Loucy (cell line): ENCODE results near the gene ACE.

Experiments used
- EZH2phosphoT487 ChIP-seq: fragments of 200-600 bp; IDR thresholded peaks from 2 replicates; pipeline ENCODE4 v1.6.1; 2018; ENCODE audit warnings: antibody characterized with exemption, mild to moderate bottlenecking, moderate library complexity, borderline replicate concordance
- TF ChIP-seq, protein P1 (sequence below): fragments of 200-600 bp; sonication (generic); conservative IDR thresholded peaks from 2 replicates; pipeline ENCODE4 v1.5.1; 2014; ENCODE audit warnings: mild to moderate bottlenecking, antibody characterized with exemption, low read length

DNA sequence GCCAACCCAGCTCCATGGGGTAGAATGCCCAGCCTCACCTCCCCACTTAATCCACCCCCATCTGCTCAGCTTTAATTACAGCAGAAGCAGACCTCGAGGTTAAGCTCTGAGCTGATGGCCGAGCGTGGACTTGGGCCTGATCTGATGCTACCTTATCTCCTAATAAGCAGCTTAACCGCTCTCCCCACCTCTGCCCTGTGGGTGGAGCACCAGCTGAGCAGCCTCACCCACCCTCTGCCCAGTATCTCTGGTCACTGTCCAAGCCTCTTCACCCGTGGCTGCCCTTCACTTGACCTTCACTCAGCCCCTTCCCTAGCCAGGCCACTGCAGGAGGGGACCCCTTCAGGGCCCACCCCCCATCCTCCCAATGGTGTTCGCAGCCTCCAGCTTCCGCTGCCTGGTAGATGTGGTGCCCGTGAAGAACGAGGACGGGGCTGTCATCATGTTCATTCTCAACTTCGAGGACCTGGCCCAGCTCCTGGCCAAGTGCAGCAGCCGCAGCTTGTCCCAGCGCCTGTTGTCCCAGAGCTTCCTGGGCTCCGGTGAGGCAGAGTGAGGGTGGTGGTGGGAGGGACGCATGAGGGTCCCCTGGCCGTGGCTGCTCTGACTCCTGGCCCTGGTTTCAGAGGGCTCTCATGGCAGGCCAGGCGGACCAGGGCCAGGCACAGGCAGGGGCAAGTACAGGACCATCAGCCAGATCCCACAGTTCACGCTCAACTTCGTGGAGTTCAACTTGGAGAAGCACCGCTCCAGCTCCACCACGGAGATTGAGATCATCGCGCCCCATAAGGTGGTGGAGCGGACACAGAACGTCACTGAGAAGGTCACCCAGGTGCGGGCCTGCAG is 53.1 kb downstream of the ACE start:
- TF ChIP-seq, protein P1, sequence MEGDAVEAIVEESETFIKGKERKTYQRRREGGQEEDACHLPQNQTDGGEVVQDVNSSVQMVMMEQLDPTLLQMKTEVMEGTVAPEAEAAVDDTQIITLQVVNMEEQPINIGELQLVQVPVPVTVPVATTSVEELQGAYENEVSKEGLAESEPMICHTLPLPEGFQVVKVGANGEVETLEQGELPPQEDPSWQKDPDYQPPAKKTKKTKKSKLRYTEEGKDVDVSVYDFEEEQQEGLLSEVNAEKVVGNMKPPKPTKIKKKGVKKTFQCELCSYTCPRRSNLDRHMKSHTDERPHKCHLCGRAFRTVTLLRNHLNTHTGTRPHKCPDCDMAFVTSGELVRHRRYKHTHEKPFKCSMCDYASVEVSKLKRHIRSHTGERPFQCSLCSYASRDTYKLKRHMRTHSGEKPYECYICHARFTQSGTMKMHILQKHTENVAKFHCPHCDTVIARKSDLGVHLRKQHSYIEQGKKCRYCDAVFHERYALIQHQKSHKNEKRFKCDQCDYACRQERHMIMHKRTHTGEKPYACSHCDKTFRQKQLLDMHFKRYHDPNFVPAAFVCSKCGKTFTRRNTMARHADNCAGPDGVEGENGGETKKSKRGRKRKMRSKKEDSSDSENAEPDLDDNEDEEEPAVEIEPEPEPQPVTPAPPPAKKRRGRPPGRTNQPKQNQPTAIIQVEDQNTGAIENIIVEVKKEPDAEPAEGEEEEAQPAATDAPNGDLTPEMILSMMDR: no peak
- no peak for TF ChIP-seq EZH2phosphoT487
